Right hindlimb (tissue), 1 donor: ENCODE results near the gene KRTAP7-1.

ENCODE experiments used
- DNase-seq: peaks from one replicate; pipeline ENCODE4 v3.0.0-alpha.2; 2018

KRTAP7-1 gene

DNA sequence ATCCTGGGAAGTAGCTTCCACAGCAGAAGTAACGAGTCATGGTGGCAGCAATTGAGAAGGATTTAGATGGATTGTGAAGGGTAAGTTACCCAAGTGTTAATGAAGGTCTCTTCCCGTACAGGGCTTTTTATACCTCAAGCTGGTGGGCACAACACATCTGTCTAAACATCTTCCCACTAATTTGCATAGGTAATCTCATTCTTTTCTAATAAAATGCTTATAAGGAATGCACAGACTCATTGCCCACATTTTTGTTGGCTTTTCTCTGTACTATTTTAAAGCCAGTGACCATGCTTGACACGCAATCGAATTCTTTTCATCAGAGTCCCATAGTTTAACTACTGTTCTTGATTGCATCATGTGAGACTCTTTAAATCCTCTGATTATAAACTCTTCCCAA, at the start of gene KRTAP7-1:
Gene KRTAP7-1 (minus strand): TSS at position 101 of the 400 bp plus-strand sequence. CDS start 61 bp downstream, at position 40.
- no peak for DNase-seq

DNA sequence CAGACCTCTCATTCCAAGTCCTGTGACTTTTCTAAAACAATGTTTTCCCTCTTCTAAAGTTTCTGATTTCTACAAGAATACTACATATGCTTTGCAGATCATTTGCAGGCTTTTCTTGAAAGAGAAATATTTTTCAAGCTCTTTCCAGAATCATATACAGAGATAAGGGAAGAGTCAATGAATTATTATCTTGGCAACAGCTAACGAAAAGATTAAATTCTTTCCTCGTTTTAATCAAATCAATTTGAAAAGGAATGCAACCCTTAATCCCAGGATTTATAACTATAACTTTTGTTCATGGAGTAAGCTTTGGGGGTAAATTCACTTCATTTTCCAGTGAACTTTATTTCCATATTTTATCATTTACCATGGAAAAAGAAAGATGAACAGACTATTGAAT, 45.0 kb upstream of the KRTAP7-1 start:
- DNase-seq: no peak

DNA sequence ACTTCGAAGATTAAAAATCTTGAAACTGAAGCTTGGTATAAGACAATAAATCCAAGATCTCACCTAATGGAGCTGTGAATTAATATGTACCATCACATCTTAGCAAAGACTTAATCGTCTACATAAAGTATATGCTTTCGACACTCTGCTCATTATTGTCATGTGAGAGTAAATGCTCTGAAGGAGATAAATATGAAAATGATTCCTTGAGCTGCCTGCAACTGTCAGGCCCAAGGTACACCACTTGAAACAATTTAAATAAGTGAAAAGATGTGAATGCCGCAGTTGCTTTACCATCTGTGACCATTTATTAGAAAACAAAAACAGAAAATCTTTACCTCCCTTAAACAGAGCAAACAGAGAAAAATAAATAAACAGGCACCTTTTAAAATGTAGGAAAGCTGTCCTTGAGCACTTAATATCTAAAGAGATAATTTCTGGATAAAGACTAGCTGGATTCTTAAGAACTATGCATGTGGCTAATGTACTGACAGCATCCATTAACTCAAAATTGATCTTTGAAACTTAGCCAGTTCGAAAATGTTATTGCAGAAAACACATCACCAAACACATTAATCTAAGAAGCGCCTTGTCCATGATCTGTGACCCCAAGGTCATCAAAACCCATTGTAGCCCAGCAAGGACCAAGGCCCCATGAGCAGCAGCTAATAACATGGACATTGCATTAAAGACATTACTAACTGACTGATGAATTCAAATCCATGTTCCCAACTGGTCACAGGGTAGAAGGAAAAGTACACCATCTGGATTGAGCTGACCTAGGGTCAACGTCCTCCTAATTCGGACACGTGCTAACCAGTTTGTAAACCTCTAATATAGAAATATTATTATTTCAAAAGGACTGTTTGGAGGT, 18.3 kb upstream of the KRTAP7-1 start:
- DNase-seq: no peak

DNA sequence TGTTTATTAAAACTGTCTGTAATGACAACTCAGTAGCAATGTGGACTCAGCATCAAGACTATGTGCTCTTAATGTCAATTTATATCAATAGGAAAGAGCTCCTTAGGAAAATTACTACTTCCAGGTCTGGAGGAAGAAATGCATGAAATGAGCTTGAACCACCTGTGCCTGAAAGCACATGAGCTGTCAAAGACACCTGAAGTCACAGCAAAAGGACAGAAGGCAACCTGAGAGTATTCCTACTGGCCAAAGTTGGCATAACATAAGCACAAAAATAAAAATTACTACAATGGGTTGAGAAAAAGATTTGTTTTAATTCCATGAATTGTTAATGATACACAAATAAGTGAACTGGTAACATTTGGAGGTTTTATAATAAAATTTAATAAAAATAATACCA, 13.4 kb upstream of the KRTAP7-1 start:
- no peak for DNase-seq

GRCh38 chr21:30839304-30839703, 9.7 kb upstream of the KRTAP7-1 start:
- DNase-seq: no peak

GRCh38 chr21:30838536-30838935, 9.0 kb upstream of the KRTAP7-1 start:
- no peak for DNase-seq

GRCh38 chr21:30831194-30831765, 1.7 kb upstream of the KRTAP7-1 start:
- DNase-seq: no peak

DNA sequence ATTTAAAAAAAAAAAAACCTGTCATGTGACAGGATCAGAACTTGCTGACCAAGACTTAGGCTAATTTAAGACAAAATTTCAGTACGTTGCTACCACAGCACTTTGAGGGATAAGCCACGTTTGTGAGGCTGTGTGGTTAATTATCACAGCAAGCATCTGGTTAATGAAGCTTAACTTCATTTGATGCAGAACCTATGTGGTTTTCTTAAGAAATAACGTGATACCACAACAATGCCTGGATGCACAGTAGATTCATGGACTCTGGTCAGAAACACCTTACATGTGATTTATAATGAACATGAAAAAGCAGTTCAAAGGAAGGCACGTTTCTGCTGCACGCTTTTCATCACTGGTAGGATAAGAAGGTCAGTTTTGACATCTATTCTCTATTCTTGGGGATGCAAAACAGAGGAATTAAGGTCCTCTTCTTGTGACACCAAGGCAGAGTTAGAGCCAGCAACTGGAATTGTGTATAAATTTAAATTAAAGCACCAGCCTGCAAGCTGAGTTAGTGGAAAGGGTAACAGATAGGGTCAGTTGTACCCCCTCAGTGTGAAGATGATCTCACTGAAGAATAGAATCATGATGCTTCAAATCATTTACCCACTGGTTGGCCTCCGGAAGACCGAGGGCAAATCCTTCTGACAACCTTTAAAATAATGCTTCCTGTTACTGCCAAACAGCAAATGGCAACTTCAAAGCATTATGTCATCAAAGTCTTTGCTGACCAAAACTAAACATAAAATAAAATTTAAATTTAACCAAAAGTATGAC, 10.5 kb downstream of the KRTAP7-1 start:
- DNase-seq: no peak

DNA sequence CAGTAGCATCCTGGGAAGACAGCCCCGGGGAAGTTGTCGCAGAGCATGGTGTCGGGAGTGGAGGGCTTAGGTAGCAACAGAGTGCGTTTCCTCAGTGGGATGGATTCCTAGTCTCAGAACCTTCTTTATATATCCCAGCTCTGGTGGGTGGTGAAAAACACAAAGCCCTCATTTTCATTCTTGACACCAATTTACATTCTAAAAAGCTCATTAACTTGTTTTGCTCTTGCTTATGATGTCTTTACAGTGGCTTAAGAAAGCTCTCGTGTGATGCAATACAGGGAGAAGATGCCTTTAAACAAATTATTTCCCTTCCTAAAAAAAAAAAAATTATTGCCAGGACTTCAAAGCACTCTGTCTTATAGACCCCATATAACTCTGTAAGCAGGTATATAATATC, 16.4 kb downstream of the KRTAP7-1 start, which contains the start of gene KRTAP8-1:
Gene KRTAP8-1 (minus strand): TSS at position 101 of the 400 bp plus-strand sequence. CDS start 54 bp downstream, at position 47.
- DNase-seq: no peak

- DNase-seq: no peak
Observed at GRCh38 chr21:30800605-30801004, 29.0 kb downstream of the KRTAP7-1 start.

DNA sequence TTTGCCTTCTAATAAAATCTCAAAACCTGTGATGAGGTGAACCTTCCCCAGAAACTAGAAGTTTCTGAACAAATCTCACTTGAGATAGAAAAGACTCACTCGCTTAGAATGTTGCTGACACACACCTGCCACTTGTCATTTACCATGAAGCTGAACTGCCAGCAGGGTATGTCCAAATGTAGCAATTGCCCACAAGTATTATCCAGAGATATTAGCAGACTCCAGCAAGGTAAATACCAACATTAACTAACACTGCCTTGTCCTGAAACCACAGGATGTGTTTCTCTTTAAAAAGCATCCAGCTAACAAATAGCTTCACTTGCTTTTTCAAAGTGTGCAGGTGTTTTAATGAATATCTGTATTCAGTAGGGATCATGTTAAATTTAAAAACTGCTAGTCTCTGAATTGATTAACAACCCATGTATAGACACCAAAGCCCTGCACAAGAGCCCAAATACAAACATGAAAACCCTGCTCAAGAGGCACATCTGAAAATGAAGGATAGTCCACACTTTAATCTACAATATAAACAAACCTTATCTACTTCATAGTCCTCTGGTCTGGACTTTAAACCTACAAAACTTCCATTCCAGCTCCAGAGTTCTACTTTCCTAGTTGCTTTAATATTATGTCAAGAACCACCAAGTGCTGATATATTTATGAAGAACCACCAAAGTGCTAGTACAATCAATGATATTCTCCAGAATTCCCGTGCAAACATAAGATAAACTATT, 35.8 kb downstream of the KRTAP7-1 start:
- DNase-seq: no peak

DNA sequence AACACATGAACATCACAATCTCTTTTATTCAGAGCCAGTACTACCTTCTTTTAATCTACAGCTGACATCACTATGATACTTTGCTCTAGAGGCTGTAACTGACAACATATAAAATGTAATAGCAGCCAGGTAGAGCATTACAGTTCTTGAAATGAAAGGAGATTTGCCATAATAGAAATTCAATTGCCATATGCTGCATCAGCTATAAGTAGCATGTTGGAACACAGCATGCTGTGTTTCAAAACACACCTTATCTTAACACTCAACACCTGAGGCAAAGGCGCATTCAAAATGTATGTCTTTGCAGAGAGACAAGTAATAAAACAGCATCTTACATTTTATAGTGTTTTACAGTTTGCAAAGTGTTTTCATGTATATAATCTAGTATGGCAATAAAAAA, 50.3 kb downstream of the KRTAP7-1 start:
- DNase-seq: no peak
